ENCODE measurements around the gene CHAF1A. TPM values are rescaled to one million over a fixed set of nuclear protein-coding genes. Genes with fewer than 3 reads are reported as not detected.

CHAF1A gene
- total and polyA plus RNA-seq, 12 donors: 4.2 to 8.7 (median 5.8) TPM

DNA sequence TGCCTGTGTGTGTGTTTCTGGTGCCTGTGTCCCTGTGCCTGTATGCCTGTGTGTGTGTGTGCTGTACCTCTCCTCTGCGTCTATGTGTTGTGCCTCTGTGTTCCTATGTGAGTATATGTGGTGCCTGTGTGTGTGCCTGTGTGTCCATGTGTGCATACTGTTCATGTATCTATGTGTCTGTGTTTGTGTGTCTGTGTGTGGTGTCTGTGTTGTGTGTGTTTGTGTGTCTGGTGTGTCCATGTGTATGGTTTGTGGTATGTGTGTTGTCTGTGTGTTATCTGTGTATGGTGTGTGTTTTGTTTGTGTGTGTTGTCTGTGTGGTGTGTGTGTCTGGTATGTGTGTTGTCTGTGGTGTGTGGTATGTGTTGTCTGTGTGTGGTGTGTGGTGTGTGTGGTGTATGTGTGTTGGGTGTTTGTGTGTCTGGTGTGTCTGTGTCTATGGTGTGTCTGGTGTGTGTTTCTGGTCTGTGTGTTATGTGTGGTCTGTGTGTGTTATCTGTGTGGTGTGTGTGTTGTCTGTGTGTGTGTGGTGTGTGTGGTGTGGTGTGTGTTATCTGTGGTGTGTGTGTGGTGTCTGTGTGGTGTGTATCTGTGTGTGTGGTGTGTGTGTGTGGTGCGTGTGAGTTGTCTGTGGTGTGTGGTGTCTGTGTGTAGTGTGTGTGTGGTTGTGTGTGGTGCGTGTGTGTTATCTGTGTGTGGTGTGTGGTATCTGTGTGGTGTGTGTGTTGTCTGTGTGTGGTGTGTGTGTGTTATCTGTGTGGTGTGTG lies 90.1 kb downstream of the CHAF1A start:
- Histone ChIP-seq H3K9me3 (no peaks in the 10 kb centered on the region), H3K27me3 (no peaks in the 10 kb centered on the region), H3K27ac (no peak overlapping the region), H3K4me3 (no peak overlapping the region), H3K4me1 (no peaks in the 10 kb centered on the region), H3K36me3 (peaks cover 0 to 87% (median 43%) of the 10 kb centered on the region in 9 donors)
- intact Hi-C loops (cut with DNase I): loop anchor here in 1 of 10 donors (2.0 kb wide), 1 partner anchor 16 kb away; no protein-coding TSS in a partner anchor
- ATAC-seq: no peak
- TF ChIP-seq, protein P1, sequence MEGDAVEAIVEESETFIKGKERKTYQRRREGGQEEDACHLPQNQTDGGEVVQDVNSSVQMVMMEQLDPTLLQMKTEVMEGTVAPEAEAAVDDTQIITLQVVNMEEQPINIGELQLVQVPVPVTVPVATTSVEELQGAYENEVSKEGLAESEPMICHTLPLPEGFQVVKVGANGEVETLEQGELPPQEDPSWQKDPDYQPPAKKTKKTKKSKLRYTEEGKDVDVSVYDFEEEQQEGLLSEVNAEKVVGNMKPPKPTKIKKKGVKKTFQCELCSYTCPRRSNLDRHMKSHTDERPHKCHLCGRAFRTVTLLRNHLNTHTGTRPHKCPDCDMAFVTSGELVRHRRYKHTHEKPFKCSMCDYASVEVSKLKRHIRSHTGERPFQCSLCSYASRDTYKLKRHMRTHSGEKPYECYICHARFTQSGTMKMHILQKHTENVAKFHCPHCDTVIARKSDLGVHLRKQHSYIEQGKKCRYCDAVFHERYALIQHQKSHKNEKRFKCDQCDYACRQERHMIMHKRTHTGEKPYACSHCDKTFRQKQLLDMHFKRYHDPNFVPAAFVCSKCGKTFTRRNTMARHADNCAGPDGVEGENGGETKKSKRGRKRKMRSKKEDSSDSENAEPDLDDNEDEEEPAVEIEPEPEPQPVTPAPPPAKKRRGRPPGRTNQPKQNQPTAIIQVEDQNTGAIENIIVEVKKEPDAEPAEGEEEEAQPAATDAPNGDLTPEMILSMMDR (IDR thresholded peaks at IDR 0.05): no peak
- DNase-seq: no peak
- 97 to 98% methylated on average over 3 of the region's 3 CpGs for WGBS, 2 donors

Small RNAs within 50 kb of the gene (microRNA-seq; reads per million reads assigned to microRNA genes)
- gene MIR4746: 0 to 1.0 reads per million in 2 donors

Other genes with a start within 250 kb of the CHAF1A start
- gene CREB3L3, start 249.0 kb upstream of the CHAF1A start, total RNA-seq: not detected
- gene CREB3L3, start 249.0 kb upstream of the CHAF1A start, polyA plus RNA-seq: under 1 TPM in 1 of 2 donors, not detected in 1; 0.01 TPM
- gene SIRT6, start 220.1 kb upstream of the CHAF1A start, total RNA-seq: 10 to 100 TPM in 8 of 10 donors, 1 to 10 TPM in 2; 7.9 to 14.6 (median 11.9) TPM
- gene SIRT6, start 220.1 kb upstream of the CHAF1A start, polyA plus RNA-seq: 10 to 100 TPM; 24.1 to 26.9 TPM
- 1 to 10 TPM in 1 of 10 donors, under 1 TPM in 9; 0.12 to 1.0 (median 0.29) TPM for gene ANKRD24, start 220.0 kb upstream of the CHAF1A start, total RNA-seq
- under 1 TPM; 0.14 to 0.66 TPM for gene ANKRD24, start 220.0 kb upstream of the CHAF1A start, polyA plus RNA-seq
- gene EBI3, start 173.1 kb upstream of the CHAF1A start, total RNA-seq: 1 to 10 TPM in 2 of 10 donors, under 1 TPM in 4, not detected in 4; 0.49 to 2.2 (median 0.81) TPM
- 1 to 10 TPM in 1 of 2 donors, under 1 TPM in 1; 0.73 to 2.4 TPM for gene EBI3, start 173.1 kb upstream of the CHAF1A start, polyA plus RNA-seq
- gene YJU2, start 155.6 kb upstream of the CHAF1A start, total RNA-seq: 10 to 100 TPM in 6 of 10 donors, 1 to 10 TPM in 4; 7.9 to 11.9 (median 10.4) TPM
- gene YJU2, start 155.6 kb upstream of the CHAF1A start, polyA plus RNA-seq: 10 to 100 TPM; 29.2 to 32.8 TPM
- under 1 TPM in 3 of 10 donors, not detected in 7; 0.17 to 0.37 (median 0.30) TPM for gene SHD, start 123.4 kb upstream of the CHAF1A start, total RNA-seq
- gene SHD, start 123.4 kb upstream of the CHAF1A start, polyA plus RNA-seq: under 1 TPM in 1 of 2 donors, not detected in 1; 0.03 TPM
- gene TMIGD2, start 100.3 kb upstream of the CHAF1A start, total RNA-seq: under 1 TPM in 1 of 10 donors, not detected in 9; 0.35 TPM
- under 1 TPM in 1 of 2 donors, not detected in 1; 0.07 TPM for gene TMIGD2, start 100.3 kb upstream of the CHAF1A start, polyA plus RNA-seq
- gene FSD1, start 98.0 kb upstream of the CHAF1A start, total RNA-seq: under 1 TPM in 1 of 10 donors, not detected in 9; 0.25 TPM
- under 1 TPM in 1 of 2 donors, not detected in 1; 0.10 TPM for gene FSD1, start 98.0 kb upstream of the CHAF1A start, polyA plus RNA-seq
- gene STAP2, start 63.8 kb upstream of the CHAF1A start, total RNA-seq: 1 to 10 TPM in 9 of 10 donors, under 1 TPM in 1; 0.56 to 9.1 (median 2.6) TPM
- gene STAP2, start 63.8 kb upstream of the CHAF1A start, polyA plus RNA-seq: 1 to 10 TPM; 2.1 to 2.2 TPM
- gene MPND, start 59.1 kb upstream of the CHAF1A start, total RNA-seq: 10 to 100 TPM; 18.7 to 26.6 (median 20.9) TPM
- gene MPND, start 59.1 kb upstream of the CHAF1A start, polyA plus RNA-seq: 10 to 100 TPM; 15.2 to 25.2 TPM
- 10 to 100 TPM; 13.1 to 33.4 (median 17.6) TPM for gene SH3GL1, start 2.1 kb upstream of the CHAF1A start, total RNA-seq
- gene SH3GL1, start 2.1 kb upstream of the CHAF1A start, polyA plus RNA-seq: 10 to 100 TPM; 20.1 to 41.8 TPM
- gene UBXN6, start 55.2 kb downstream of the CHAF1A start, total RNA-seq: 100 to 1,000 TPM in 9 of 10 donors, 10 to 100 TPM in 1; 90.6 to 123 (median 104) TPM
- 100 to 1,000 TPM; 127 to 131 TPM for gene UBXN6, start 55.2 kb downstream of the CHAF1A start, polyA plus RNA-seq
- gene HDGFL2, start 69.7 kb downstream of the CHAF1A start, total RNA-seq: 10 to 100 TPM; 20.5 to 39.0 (median 26.7) TPM
- gene HDGFL2, start 69.7 kb downstream of the CHAF1A start, polyA plus RNA-seq: 10 to 100 TPM; 32.9 to 40.9 TPM
- gene PLIN4, start 115.8 kb downstream of the CHAF1A start, total RNA-seq: 100 to 1,000 TPM; 143 to 416 (median 198) TPM
- 100 to 1,000 TPM in 1 of 2 donors, 10 to 100 TPM in 1; 42.0 to 225 TPM for gene PLIN4, start 115.8 kb downstream of the CHAF1A start, polyA plus RNA-seq
- 100 to 1,000 TPM in 1 of 10 donors, 10 to 100 TPM in 9; 33.6 to 144 (median 45.7) TPM for gene PLIN5, start 132.6 kb downstream of the CHAF1A start, total RNA-seq
- gene PLIN5, start 132.6 kb downstream of the CHAF1A start, polyA plus RNA-seq: 100 to 1,000 TPM in 1 of 2 donors, 10 to 100 TPM in 1; 25.7 to 149 TPM
- gene LRG1, start 137.4 kb downstream of the CHAF1A start, total RNA-seq: 1 to 10 TPM in 1 of 10 donors, under 1 TPM in 9; 0.06 to 1.3 (median 0.31) TPM
- gene LRG1, start 137.4 kb downstream of the CHAF1A start, polyA plus RNA-seq: under 1 TPM; 0.15 to 0.29 TPM
- gene SEMA6B, start 157.0 kb downstream of the CHAF1A start, total RNA-seq: 10 to 100 TPM in 4 of 10 donors, 1 to 10 TPM in 6; 3.4 to 27.9 (median 9.0) TPM
- gene SEMA6B, start 157.0 kb downstream of the CHAF1A start, polyA plus RNA-seq: 10 to 100 TPM in 1 of 2 donors, 1 to 10 TPM in 1; 9.1 to 12.8 TPM
- 10 to 100 TPM in 1 of 10 donors, 1 to 10 TPM in 9; 2.5 to 13.4 (median 6.1) TPM for gene TNFAIP8L1, start 236.9 kb downstream of the CHAF1A start, total RNA-seq
- gene TNFAIP8L1, start 236.9 kb downstream of the CHAF1A start, polyA plus RNA-seq: 1 to 10 TPM; 5.0 to 8.9 TPM

Measured in heart right ventricle (tissue), 16 donors.